GM18868 (cell line): ENCODE results near the gene ZCCHC8.
"Not testable (repeated sequence)": the region's sequence is repeated elsewhere in the genome, so short reads cannot be mapped to it uniquely, and the experiment has no call there.

Experiments
- ATAC-seq: cut with Tn5 transposase; IDR thresholded peaks from one replicate; pipeline ENCODE4 v1.9.1; 2021; ENCODE audit warnings: mild to moderate bottlenecking, moderate library complexity; ENCODE audit not compliant: unreplicated experiment

Gene ZCCHC8

DNA sequence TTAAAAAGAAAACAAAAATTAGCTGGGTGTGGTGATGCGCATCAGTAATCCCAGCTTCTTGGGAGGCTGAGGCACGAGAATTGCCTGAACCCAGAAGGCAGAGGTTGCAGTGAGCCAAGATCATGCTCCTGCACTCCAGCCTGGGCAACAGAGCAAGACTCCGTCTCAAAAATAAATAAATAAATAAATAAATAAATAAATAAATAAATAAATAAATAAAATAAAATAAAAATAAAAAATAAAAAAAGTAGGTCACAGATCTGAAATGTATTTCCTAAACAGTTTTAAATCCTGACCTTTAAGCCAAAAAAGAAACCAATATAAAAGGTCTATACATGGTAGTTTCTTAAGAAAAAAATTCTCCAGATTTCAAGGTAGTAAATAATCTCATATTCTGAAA lies 12.3 kb upstream of the ZCCHC8 start:
- ATAC-seq: not testable (repeated sequence)

DNA sequence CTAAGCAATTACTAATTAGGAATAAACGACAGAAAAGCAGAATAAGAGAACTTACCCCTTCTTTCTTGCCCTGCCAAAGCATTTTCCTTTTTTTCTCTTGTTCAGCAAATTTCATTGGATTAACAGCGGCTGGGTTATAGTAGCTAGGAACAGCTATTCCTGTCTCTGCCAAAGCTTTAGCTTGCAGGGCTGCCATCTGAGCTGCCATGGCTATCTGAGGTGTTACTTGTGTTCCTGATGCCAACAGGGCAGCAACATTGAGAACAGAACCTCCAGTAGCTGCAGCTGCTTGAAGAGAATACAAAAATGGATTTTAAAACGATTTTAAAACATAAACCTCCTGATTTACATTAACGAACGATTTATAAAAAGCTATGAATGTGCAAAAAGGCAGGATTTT lies 7.4 kb upstream of the ZCCHC8 start:
- no peak for ATAC-seq

DNA sequence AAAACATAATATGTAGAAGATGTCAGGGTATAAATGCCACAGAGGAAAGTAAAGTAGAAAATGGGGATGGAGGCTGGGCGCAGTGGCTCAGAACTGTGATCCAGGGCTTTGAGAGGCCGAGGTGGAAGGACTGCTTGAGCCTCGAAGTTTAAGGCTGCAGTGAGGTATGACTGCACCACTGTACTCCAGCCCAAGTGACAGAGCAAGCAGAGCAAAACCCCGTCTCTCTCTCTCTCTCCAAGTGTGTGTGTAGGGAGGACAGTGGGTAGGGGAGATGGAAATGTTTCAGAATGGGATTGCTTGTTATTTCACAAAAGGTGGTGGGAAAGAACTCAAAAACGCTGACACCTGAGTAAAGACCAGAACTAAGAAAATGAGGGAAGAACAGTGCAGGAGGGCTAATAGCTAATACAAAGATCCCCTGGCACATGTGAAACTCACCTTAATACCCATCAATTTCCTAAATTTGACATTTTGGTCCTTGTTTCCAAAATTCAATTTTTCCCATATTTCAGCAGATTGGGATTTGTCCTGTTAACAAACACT lies 5.7 kb upstream of the ZCCHC8 start:
- ATAC-seq: no peak

DNA sequence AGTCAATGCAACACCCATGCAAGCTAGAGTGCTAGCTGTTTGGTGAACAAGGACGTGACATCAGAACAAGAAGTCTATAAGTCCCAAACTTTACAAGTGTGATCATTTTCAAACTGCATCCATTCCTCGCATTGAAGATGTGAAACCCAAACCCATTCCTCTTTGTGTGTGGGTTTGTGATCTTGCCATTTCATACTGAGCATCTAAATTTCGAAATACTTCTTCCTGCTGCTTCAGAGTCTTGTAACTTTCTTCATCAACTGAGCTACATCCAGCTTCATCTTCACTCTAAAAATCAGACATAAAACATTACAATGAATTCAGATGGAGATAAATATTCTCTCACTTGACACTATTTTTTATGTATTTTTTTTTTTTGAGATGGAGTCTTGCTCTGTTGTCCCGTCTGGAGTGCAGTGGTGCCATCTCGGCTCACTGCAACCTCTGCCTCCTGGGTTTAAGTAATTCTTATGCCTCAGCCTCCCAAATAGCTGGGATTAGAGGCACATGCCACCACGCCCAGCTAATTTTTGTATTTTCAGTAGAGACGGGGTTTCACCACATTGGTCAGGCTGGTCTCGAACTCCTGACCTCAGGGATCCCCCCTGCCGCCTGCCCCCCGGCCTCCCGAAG lies 4.8 kb upstream of the ZCCHC8 start:
- no peak for ATAC-seq

DNA sequence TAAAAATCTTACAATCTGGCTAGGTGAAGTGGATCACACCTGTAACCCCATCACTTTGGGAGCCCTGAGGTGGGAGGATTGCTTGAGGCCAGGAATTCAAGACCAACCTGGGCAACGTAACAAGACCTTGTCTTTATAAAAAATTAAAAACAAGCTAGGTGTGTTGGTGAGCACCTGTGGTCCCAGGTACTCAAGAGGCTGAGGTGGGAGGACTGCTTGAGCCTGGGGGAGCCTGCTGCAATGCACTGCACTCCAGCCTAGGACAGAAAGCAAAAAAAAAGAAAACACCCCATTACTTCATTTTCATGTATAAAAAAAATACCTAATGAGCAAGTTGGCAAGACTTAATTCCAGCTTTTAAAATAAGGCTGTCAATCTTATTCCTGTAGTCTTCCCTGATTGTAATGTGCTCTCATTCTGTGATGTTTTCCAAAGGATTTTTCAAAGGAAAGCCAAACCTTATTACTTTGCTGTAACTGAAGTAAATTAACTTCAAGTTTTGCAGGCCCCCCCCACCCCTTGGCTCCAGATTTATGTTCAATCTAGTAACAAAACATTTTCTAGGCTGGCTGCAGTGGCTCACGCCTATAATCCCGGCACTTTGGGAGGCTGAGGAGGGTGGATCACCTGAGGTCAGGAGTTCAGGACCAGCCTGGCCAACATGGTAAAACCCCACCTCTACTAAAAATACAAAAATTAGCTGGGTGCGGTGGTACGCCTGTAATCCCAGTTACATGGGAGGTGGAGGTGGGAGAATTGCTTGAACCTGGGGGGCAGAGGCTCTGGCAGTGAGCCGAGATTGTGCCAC lies 3.3 kb upstream of the ZCCHC8 start:
- no peak for ATAC-seq

DNA sequence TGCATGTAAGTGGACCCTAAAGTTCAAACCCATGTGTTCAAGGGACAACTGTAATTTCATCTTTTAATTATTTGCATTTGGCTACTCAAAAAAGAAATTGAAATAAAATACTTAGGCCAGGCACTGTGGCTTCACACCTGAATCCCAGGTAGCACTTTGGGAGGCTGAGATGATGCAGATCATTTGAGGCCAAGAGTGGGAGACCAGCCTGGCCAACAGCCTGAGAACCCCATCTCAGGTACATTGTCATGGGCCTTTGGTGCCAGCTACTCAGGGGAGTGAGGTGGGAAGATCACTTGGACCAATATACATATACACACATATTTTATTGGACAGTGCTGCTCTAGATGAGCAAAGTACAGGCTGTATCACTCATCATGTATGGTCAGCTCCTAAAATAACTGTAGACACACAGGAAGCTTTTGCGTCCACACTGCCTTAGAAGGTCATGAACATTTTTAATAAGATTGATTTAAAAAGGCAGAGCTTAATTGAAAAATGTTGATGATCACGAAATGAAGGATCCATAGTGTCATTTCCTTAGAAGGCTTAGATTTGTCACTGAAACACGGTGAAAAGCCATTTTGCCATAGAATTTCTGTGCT lies 2.5 kb upstream of the ZCCHC8 start:
- no peak for ATAC-seq

DNA sequence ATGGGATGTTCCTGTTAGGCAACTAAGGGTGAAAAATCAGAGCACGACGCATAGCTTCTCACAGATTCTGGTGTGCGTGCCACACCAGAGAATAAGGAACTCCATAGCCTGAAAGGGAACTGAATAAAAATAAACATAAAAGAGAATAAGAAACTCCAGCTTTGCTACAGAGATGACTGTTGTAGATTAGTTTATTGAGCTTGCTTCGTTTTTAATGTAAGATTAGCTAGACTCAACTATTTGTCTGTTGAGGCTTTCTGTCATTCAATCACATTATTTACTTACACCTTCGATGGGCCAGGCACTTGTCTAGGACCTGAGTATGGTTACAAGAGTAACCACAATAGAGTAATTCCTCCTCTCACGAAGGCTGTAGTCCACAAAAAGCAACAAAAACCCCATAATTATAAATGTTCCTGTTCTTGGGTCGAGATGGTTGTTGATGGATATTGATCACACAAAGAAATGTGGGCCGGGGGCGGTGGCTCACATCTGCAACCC lies 807 bp upstream of the ZCCHC8 start:
- no peak for ATAC-seq

DNA sequence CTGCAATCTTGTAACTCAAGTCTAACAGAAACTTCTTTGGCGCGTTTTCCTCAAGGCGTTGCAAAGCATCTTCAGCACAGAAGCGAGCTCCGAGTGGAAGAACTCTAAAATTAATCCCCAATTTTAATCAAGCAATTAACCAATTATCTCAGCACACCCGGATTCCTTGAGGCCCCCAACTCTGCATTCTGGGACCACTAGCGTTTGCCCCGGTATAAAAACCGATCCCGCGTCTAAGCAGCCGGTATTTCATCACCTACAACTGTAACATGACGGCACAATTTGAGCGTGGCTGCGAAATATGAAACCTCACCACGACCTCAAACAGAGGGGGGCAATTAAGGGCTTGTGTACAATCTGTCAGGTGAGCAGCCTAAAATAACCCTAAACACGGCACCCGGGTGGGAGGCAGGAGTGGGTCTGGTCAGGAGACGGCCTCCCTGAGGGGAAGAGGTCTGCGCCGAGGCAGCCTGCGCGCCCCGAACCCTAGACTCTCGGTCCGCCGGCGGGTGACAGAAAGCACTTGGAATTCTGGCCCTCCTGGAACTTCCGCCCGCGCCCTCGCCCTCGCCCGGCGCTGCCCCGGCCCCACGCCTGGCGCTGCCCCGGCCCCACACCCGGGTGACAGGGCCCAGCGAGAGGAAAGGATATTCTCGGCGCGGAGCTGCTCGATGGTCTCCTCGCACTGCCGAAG lies 594 bp downstream of the ZCCHC8 start:
- ATAC-seq: peak; percentile 1

DNA sequence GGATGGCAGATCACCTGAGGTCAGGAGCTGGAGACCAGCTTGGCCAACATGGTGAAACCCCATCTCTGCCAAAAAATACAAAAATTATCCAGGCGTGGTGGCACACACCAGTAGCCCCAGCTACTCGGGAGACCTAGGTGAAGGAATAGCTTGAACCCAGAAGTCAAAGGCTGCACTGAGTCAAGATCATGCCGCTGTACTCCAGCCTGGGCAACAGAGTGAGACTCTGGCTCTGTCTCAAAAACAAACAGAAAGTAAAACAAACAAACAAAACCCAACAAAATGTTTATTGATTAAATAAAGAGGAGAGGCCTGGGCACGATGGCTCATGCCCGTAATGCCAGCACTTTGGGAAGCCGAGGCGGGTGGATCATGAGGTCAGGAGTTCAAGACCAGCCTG lies 5.5 kb downstream of the ZCCHC8 start:
- no peak for ATAC-seq

DNA sequence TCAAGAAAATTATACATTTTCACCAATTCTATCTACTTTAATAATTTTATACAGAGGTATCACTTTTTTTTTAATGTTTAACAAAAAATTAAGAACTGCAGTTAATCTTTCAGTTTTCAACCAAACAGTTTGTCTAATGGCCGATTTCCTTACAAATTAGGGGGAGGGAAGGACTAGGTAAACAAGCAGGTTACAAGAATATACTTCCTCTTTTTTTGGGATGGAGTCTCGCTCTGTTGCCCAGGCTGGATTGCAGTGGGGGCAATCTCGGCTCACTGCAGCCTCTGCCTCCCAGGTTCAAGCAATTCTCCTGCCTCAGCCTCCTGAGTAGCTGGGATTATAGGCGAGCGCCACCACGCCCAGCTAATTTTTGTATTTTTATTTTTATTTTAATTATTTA lies 7.5 kb downstream of the ZCCHC8 start:
- not testable (repeated sequence) for ATAC-seq

DNA sequence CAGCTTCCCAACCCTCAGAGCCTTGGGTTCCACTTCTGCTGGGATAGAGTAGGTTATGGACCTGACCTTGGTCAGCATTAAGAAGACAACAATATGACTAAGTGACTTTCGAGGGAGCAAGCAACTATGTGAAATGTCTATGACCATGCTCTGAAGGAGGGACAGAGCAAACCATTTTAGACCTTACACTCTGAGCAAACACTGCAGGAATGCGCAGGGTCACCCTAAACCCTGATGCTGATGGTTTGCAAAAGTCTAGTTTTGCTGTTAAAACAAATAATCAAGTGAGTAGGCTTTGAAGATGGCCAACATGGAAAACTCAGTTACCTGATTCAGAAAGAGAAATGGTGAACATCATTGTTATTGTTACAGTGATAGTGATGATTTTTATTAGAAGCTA lies 8.7 kb downstream of the ZCCHC8 start:
- no peak for ATAC-seq

DNA sequence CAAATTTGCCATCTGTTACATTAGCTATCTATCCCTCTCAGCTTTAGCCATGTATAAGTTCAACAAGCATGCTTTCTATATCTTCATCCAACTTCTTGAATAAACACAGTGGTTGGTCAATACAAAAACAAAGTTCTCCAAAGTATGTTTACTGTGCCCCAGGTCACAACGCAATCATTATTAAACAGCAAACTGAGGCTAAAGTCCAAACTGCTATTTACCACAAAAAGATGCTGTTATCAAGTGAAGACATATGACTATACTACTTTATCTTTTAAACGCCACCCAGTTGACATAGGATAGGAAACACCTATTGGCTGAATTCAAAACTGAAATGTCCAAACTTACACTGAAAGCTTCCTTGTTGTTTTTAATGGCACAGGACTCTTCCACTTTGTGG lies 11.7 kb downstream of the ZCCHC8 start:
- no peak for ATAC-seq

DNA sequence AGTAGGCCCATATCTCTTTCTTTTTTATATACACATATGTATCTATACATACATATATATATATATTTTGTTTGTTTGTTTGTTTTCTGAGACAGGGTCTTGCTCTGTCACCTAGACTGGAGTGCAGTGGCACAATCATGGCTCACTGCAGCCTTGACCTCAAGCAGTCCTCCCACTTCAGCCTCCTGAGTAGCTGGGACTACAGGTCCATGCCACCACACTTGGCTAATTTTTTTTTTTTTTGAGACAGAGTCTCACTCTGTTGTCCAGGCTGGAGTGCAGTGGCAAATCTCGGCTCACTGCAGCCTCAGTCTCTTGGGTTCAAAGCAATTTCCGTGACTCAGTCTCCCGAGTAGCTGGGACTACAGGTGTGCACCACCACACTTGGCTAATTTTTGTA lies 12.9 kb downstream of the ZCCHC8 start:
- ATAC-seq: not testable (repeated sequence)

DNA sequence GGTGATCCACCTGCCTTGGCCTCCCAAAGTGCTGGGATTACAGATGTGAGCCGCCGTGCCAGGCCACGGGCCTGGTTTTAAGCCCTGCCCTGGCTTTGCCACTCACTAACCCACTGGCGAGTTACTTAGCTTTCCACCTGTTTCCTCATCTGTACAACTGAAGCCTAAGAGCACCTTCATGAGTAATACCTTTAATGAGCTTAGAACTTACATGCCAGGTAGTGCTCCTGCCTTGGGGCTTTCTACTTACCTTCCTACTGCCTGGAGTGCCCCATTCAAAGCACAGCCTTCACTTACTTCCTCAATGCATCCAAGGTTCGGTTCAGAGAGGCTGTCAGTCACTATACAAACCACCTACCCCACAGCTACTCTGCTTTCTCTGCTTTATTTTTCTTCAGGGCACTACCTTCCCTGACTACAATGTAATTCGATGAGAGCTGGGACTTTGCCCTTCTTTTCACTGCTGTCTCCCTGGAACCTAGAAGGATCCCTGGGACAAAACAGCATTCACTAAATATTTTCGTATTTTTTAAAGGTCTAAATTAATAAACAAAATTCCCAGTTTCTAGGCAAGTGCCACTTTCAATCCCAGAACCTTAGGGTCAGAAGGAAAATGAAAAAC lies 13.8 kb downstream of the ZCCHC8 start:
- no peak for ATAC-seq

DNA sequence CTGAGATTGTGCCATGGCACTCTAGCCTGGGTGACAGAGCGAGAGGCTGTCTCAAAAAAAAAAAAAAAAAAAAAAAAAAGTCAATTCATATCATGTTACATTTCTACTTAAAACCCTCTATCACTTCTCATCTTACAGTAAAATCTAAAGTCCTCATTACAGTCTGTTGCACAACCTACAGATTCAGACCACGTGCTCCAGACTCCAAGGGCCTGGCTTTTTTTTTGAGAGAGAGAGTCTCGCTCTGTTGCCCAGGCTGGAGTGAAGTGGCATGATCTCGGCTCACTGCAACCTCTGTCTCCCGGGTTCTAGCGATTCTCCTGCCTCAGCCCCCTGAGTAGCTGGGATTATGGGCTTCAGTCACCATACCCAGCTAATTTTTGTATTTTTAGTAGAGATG lies 14.4 kb downstream of the ZCCHC8 start:
- ATAC-seq: not testable (repeated sequence)

DNA sequence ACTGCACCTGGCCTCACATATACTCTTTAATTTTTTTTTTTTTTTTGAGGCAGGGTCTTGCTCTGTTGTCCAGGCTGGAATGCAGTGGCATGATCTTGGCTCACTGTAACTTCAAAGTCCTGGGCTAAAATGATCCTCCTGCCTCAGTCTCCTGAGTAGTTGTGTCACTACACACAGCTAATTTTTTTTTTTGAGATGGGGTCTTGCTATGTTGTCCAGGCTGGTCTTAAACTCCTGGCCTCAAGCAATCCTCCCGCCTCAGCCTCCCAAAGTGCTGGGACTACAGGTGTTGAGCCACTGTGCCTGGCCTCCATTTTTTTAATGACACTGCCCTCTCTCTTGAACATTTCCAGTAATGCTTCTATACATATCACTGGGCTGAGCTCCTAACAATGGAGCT lies 16.3 kb downstream of the ZCCHC8 start:
- ATAC-seq: not testable (repeated sequence)

DNA sequence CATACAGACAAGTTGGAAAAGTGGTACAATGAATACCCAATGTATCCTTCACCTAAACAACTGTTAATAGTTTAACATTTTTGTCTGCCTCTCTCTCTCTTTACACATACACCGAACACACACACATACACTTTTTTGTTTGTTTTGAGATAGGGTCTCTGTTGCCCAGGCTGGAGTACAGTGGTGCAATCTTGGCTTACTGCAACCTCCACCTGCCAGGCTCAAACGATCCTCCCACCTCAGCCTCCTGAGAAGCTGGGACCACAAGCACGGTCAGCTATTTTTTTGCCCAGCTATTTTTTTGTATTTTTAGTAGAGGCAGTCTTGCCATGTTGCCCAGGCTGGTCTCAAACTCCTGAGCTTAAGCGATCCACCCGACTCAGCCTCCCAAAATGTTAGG lies 16.8 kb downstream of the ZCCHC8 start:
- ATAC-seq: no peak

DNA sequence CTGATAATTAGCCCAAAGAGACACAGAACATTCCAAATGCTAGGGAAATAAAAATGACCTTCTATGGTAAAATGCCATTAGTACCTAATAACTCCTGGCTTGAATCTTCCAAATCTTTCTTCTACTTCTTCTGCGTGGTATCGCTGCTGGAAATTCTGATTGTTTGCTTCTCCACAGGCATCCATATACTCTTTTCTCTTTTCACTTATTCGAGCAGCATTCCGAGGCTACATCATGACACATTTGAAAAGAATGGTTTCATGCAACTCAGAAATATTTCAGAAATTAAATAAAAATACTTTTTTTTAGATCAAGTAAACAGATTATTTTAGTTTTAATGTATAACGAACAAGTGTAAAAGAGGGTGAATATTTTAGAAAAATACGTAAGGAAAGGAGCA lies 18.9 kb downstream of the ZCCHC8 start:
- no peak for ATAC-seq

DNA sequence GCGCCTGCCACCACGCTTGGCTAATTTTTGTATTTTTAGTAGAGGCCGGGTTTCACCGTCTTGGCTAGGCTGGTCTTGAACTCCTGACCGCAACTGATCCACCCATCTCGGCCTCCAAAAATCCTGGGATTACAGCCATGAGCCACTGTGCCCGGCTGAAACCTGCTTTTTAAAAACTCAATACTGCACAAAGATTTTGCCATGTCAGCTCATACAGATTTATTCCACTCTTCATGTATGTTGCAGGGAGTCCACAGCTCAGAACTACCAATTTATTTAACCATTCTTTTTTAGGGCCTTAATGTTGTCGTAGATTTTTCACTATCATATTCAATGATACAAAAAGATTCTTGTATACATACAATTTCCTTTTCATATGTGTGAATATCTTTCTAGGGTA lies 20.0 kb downstream of the ZCCHC8 start:
- ATAC-seq: no peak

DNA sequence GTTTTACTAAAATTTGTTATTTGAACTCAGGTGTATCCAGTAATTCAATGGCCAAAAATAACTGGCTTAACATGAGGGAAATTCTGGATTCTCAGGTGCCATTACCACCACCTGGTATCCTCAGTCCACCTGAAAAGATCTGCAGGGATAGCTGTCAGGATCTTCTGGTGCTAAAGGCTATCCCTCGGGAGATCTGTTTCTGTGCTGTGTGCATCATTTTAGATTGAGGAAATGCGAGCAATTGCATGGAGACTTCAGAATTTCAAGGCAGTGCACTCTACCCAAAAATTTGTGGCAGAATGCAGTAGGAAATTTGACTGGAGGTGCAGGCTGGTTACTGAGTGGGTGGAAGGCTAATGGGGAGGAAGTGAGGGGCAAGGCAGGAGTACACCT lies 26.4 kb downstream of the ZCCHC8 start:
- no peak for ATAC-seq
